IPS-NIHi11 (cell line): ENCODE results near the gene CDH13.

Experiments
- DNase-seq: peaks from one replicate; pipeline ENCODE4 v3.0.0; 2012; ENCODE audit warnings: mixed read lengths, low spot score

The CDH13 gene

DNA sequence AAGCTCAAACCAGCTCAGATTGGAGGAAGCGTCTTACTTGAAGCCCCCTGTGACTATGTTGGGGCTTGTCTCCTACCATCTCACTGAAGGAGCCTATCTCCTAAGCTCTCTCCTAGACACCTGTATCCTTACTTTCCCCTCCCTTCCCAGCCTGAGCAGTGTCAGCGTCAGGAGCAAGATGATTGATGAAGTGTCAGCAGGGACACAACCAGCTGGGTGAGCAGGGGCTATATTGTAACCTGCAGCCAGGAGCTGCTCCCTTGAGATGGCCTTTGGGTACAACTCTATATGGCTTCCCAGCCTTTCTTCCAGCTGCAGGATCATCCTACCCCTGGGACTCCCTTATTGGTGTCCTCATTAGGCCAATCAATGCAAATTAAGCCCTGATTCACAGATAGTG, 1097.8 kb downstream of the CDH13 start:
- no peak for DNase-seq

DNA sequence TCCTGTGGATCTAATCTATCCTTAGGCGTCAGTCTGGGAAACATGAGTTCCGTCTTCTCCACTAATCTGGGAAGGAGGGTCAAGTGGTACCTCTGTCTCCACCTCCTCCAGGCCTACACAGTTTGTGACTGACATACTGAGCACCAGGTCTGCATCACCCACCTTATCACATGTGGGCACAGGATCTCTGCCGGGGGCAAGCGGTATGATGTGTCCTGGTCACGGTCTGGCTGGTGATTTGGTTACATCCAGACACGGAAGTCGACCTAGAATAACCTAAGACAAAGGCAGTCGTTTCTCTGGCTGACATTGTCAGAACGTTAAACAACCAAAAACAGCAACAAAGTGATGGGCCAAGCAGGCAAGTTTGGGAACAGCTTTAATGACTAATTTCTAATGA, 1098.5 kb downstream of the CDH13 start:
- DNase-seq: no peak

DNA sequence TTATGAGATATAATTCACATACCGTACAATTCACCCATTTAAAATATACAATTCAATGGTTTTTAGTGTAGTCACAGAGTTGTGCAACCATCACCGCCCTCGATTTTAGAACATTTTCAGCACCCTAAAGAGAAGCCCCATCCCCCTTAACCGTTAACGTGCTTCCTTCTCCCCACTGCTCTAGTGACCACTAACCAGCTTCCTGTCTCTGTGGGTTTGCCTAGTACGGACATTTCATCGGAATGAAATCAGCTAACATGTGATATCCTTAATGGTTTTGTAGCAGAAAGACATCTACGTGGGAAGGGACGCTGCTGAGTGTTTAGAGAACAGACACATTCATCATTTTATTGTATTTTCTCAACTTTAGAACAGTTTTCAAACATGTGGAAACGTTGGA, 1100.2 kb downstream of the CDH13 start:
- no peak for DNase-seq

DNA sequence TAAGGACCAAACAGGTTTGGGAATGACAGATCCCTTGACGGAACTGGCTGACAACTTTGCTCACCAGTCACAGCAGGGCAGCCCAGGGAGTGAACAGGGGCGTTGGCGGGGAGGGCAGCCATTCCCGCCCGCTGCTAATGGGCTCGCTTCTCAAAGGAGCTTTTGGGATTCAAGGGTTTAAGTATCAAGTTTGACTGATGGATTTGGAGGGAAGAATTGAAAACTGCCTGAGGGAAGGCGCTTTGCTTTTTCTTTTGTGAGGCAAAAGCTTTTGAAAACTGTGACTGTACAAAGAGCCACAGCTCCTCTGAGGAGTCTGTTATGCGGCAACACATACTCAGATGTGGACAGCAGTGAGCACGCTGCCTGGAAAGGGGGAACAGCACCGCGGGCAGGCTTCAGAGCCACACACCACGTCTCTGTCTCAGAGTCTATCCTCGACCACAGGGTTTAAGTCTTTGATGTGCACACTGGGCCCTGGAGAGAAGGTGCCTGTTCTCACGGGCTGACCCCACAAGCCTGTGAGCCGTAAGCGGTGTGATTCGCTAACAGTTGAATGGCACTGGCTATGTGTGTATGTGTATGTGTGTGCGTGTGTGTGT, 1101.1 kb downstream of the CDH13 start:
- peak; percentile 29 for DNase-seq

DNA sequence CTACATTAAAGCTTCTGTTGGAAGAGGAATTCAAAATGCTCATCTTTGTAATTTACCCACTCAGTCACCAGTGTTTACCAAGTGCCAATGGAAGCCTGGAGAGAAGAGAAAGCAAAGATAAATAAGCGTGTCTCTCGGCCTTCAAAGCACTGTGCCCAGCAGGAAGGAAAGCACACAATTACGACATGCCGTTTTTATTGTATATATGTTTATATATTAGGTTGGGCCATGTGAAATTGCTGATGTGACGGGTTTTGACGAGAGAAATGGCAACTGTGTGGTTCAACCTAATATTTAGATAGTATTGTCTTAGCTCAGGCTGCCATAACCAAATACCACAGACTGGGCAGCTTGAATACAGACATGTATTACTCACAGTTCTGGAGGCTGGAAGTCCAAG, 1101.7 kb downstream of the CDH13 start:
- DNase-seq: no peak

DNA sequence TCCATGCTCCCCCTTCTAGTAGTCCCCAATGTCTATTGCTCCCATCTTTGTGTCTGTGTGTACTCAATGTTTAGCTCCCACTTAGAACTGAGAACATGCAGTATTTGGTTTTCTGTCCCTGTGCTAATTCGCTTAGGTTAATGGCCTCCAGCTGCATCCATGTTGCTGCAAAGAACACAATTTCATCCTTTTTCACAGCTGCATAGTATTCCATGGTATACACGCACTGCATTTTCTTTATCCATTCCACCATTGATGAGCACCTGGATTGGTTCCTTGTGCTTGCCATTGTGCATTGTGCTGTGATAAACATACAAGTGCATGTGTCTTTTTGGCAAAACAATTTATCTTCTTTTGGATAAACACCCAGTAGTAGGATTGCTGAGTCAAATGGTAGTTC, 1104.0 kb downstream of the CDH13 start:
- DNase-seq: no peak

DNA sequence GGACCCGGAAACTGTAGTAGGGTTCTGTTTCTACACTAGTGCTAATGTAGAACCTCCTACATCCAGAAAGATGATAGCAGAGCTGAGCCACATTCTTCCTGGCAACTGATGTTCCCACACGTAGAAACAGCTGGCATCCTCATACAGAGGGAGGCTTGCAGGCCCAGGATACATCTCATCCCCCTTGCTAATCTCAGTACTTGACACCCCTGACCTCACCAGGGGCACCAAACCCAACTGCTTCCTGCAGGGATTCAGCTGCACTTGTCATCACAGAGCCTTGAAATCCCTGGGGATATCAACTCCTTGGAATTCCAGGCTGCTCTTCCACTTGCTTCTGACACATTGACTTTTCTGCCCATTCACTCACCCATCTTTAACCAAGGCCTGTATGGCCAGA, 1105.8 kb downstream of the CDH13 start:
- DNase-seq: no peak

DNA sequence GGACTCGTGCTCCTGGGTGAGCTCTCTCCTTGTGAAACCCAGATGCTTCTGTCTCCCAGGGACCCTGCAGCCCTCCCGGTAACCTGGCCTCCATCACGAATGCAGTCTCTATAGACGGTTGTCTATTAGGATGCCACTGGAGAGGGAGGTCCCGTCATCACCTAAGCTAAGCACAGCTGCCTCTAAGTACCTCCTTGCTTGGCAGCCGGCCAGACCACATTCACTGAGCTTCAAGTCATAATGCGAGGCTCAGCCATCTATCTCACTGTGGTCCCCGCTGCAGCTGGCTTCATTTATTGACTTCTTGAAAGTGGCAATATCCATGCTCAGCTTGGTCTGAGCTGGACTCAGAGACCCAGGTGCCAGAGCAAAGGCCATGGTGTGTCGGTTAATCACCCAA, 1106.5 kb downstream of the CDH13 start:
- DNase-seq: no peak

DNA sequence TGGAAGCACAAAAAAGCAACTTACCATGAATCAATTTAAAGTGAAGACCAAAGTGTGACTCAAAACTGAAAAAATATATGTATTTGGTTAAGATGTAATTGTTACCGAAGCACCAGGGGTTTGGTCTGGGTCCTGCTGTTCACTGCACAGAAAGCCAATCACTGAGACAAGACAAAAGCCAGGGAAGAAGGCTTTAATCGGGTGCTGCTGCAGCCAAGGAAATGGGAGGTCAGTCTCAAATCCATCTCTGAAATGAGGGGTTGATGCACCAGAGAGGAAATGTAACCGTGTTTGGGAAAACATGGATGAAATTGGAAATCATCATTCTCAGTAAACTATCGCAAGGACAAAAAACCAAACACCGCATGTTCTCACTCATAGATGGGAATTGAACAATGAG, 1107.4 kb downstream of the CDH13 start:
- DNase-seq: no peak

DNA sequence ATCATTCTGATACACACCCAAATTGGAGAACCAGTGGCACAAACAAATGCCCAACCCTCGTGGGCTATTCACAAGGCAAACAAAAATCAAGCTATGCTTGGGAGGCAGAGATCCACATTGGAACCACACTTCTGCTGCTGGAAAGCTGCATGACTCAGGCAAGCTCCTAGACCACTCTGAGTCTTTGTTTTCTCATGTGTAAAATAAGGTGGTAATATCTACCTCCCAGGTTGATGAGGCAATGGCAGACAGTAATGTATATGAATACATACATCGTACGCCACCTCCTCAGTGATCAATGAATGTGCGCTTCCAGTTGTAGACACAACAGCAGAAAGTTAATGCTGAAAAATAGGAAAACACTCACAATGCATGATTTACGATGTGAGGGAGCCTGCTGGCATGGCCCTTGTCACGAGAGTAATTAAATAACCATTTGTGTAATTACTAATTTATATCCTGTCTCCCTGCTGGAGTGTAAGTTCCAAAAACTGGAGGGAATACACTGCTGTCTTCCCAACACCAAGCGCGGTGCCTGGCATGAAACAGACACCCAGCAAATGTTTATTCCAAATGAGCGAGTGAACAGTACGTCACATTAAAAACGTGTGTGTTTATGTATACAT, 1111.1 kb downstream of the CDH13 start:
- no peak for DNase-seq

DNA sequence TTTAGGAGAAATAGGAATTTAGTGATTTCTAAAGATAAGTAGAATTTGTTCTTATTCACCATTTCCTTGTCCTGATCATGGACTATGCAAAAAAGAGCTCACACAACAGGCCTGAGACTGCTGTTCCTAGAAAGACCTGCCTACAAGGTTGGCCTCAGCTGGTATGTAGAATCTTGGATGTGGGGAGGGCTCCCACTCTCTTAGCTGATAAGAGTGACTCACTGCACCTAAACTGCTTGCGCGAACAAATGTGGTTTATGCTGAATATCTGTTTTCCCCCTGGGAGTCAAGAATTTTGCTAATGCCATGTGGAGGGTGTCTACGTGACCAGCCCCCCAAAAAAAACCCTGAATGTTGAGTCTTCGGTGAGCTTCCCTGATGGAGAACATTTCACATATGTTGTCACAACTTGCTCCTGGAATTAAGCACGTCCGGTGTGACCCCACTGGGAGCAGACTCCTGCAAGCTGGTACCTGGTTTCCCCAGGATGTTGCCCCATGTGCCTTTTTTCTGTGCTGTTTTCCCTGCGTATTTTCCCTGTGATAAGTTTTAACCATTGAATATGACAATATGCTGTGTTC, 1112.2 kb downstream of the CDH13 start:
- no peak for DNase-seq

DNA sequence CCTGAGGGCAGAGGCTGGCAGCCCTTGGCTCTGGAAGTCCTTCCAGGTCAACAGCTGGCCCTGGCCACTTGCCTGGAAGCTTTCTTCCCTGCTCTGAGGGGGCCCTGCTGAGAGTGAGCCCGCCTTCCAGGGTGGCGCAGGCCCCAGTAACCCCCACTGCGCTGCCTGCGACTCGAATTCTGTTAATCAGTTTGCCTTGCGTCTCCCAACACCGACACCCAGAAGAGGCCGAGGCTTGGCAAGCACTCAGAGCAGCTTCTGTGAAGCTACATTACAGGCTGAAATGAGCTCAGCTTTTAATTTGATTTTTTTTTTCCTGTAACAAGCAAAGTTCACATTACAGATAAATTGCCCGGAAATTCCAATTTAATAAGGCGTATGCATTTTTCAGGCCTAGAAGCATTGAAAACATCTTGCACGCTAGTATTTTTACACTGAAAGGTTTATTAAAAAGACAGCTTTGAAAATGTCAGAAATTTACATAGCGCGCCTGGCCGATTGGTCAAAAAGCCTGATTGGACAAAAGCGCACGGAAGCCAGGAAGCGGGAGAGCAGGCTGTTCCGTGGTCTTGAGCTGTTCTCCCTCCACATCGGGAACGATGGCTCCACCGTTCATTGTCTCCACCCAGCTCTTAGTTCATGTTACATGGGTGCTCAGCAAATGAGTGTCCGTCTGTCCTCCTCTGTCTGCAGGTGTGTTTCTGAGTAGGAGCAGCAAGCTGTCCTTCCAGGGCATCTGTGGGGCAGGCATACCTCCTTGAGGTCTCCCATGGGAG, 1115.5 kb downstream of the CDH13 start:
- DNase-seq: no peak

DNA sequence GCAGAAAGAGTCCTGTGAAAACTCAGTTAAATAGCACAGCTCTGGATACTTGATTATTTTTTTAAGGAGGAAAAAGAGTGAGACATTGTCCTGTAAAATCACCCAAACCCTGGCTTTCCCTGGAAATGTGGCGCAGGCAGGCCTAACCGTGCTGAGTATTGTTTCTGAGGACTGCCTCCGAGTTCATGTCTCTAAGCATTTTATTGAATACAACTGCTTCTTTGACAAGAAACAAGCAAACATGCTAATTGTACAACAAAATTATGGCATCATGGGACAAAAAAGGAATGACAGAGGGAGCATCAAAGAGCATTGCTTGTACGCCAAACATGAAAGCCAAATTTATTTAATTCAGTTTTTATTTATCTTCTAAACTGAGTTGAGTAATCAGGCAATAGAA, 1116.5 kb downstream of the CDH13 start:
- no peak for DNase-seq

DNA sequence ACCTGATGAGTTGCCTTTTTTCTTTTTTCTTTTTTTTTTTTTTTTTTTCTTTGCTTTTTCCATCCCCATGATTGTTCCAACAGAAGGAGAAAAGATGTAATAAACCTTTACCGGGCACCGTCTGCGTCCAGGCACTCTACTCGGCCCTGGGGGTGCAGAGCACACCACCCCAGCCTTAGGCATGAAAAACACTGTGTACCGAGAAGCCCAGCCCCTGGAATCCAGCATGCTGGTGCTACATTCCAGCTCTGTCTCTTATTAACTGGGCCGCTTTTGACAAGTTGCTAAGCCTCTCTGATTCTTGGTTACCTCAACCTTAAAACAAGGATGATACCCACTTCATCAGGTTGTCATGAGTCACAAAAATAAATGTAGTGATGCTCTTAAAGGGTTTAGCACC, 1117.0 kb downstream of the CDH13 start:
- no peak for DNase-seq

DNA sequence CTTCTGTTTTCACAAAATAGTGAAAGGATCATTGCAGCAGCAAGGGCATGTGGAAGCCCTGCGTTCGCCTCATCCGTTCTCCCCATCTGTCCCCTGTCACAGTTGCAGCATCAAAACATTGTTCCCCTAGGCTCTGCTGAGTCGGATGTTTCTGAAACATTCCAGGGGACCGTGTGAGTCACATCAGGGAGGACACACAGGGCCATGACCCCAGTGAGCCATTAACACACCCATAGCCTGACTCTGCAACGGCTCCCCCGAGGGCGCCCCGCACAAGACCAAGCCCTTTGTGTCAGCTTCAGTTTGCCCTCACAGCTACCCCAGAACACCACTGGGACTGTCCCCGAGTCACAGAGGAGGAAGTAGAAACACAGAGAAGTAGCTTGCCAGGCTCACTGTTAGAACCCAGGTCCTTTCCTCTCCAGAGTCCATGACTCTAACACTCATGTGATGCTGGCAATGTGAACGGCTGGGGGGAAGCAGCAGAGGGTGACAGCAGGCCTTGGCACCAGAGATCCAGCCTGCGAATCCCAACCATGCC, 1117.7 kb downstream of the CDH13 start:
- no peak for DNase-seq

DNA sequence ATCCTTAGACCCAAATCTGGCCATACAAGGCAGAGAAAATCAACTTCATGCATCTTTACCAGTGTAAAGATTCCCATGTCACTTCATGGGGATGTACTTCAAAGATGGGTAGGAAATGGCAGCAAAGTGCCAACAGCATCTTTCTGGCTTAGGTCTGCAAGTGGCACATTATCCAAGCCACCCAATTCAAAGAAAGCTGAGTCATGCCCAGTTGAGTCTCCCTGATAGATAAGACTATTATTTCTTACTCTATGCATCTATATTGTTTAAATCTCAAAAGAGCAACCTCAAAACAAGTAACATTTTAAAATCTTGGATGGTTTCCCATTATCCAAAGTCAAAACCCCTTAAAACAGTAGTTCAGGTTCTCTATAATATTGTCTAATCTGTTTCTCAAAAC, 1119.8 kb downstream of the CDH13 start:
- no peak for DNase-seq

DNA sequence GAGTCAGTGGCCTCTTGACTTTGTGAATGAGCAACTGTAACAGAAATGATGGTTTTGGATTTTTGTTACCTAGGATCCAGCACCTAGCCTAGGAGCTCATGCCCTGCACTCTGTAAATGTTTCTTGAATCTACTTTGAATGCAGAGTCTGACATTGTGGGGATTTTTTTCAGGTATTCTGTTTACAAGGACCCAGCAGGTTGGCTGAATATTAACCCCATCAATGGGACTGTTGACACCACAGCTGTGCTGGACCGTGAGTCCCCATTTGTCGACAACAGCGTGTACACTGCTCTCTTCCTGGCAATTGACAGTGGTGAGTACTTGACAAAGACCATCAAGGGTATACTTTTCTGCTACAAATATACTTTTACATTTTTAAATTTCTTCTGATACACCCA, 1121.2 kb downstream of the CDH13 start:
- no peak for DNase-seq

DNA sequence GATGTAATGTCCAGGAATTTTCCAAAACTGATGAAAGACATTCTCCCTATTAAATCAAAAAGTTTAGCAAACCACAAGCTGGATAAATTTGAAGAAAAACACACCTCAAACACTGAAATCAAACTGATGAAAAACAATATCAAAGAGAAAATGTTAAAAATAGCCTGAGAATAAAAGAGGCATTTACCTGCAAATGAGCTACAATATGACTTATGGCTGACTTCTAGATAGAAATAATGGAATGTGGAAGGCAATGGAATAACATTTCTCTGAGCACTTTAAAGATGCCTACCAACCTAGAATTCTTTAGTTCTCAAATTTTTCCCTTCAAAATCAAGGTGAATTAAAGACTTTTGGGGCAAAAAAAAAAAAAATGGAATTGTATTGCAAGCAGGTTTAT, 1128.6 kb downstream of the CDH13 start:
- no peak for DNase-seq

DNA sequence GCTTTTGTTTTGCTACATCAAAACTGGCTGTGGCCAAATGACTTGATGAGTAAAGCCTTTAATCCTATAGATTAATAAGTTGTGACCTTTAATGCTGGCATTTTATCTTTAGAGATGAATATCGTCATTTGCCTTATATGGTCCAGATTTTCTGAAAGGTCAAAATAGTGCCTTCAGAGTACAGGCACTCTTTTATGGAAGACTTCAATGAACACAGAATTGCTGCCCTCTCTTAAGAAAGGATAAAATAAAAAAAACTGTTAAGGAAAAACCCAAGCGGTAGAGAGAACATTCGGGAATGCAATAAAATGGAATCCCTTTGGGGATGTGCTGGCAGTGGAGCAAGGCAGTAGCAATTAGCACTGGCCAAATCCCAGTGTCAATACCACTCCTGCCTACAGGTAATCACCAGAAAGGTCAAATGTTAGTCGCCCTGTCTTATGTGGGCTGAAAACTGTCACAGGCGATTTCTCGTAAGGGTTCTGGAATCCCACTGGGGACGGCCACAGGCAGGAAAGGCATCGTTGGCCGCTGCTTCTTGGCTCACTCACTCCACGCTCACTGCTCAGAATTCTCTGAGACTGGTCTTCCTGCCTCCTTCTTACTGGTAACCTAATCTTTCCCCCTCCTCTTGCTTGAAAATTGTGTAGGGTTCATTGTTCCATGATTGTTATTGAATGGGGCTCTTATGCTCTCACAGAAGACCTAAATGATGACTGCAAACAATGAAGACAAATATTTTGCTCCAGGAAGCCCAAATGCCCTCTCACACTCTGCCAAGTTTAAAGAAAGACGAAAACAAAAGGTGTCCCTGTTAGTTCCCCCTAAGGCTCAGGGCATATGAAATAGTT, 1135.6 kb downstream of the CDH13 start:
- DNase-seq: no peak

DNA sequence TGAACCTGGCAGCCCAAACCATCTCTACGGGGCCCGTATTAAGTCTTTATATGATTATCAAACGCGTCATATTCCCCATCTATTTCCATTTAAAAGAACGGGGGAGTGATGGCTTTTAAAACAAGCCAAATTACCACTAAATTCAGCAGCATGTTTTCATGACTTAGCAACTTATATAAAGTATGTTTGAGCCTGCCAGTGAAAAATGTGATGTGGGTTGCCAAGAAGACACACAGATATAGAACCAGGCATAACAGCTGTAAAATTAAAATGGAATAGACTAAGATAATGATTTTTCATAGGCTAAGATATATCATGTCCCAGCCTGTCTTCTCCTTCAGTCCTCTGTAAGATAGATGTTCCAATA, 1136.2 kb downstream of the CDH13 start:
- no peak for DNase-seq

DNA sequence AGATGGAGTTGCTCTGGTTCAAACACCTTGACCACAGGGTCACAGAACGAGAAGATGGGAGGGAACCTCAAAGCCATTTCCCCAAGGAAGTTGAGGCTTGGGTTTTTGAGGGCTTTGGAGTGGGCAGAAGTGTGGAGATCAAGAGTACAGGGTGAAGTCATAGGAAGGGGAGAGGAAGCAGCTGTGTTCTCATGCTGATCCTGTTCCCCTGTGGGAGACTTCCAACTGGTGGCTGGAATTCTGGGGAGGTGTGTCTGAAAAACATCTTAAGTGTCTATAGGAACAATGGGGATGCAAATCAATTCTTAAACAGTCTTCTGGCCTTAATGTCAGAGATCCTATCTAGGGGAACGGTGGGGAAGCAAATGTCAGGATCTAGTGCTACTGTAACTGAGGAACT, 1142.2 kb downstream of the CDH13 start:
- no peak for DNase-seq

DNA sequence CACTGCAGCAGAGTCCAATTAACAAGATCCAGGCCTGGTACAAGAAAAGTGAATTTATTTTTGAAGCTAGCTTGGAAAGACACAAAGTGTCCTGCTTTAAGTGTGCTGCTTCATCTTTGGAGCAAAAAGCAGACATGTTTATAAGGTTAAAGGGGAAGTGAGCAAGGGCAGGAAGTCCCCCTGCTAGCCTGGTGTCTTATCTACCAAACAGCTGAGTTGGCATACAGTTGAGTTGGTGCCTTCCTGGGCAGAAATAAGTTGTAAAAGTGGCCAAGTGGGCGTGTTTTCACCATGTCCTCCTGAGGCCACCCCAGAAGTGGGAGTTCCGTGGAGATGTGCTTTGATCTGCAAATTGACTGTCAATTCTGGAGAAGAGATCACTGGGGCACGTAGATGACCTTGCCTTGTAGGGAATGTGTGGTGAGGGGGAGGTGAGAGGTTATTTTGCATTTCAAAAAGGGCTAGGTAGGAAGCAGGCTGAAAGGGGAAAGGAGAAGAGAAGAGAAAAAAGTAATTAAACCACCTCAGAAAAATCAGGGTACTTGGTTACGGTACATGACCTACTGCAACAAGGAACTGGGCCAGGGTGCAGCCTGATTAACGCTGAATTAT, 1142.7 kb downstream of the CDH13 start:
- DNase-seq: peak; percentile 52
